GM23338 (cell line): ENCODE measurements around the gene IGSF8. TPM values are rescaled to one million over a fixed set of nuclear protein-coding genes. Genes with fewer than 3 reads are reported as not detected.

Source experiments
- ATAC-seq: fragments of 200-7000 bp; cut with Tn5 transposase; 3 replicates; pipeline ENCODE4 v1.9.1; 2020
- DNase-seq: peaks from one replicate; pipeline ENCODE4 v3.0.0-alpha.2; 2015; ENCODE audit warnings: low spot score
- H2AFZ ChIP-seq: fragments of 200-600 bp; sonication (generic); 2 replicates; pipeline ENCODE4 v1.8.0; 2016; ENCODE audit warnings: antibody characterized with exemption, mild to moderate bottlenecking, moderate library complexity
- H3F3A ChIP-seq: fragments of 200-600 bp; sonication (generic); replicated peaks from 2 replicates; pipeline ENCODE4 v1.8.0; 2017; ENCODE audit warnings: antibody characterized with exemption, mixed run types, low read depth
- H3K27ac ChIP-seq: fragments of 200-600 bp; sonication (generic); 2 replicates; pipeline ENCODE4 v1.6.1; 2016; ENCODE audit warnings: low read depth
- H3K27me3 ChIP-seq: fragments of 200-600 bp; sonication (generic); 2 replicates; pipeline ENCODE4 v1.8.0; 2016; ENCODE audit warnings: mild to moderate bottlenecking, mixed run types, moderate library complexity; ENCODE audit not compliant: insufficient read depth
- H3K36me3 ChIP-seq: fragments of 200-600 bp; sonication (generic); 2 replicates; pipeline ENCODE4 v1.8.0; 2016; ENCODE audit warnings: mild to moderate bottlenecking; ENCODE audit not compliant: insufficient read depth
- H3K4me1 ChIP-seq: fragments of 200-600 bp; sonication (generic); 2 replicates; pipeline ENCODE4 v1.8.0; 2016; ENCODE audit warnings: mild to moderate bottlenecking, moderate library complexity; ENCODE audit not compliant: insufficient read depth
- H3K4me2 ChIP-seq: fragments of 200-600 bp; sonication (generic); 2 replicates; pipeline ENCODE4 v1.7.1; 2017; ENCODE audit warnings: mixed run types
- H3K4me3 ChIP-seq: fragments of 200-600 bp; sonication (generic); 2 replicates; pipeline ENCODE4 v1.6.1; 2016; ENCODE audit warnings: mixed run types
- H3K79me2 ChIP-seq: fragments of 200-600 bp; sonication (generic); replicated peaks from 2 replicates; pipeline ENCODE4 v1.8.0; 2017; ENCODE audit warnings: mild to moderate bottlenecking; ENCODE audit not compliant: insufficient read depth
- H3K9me2 ChIP-seq: fragments of 200-600 bp; sonication (generic); 2 replicates; pipeline ENCODE4 v1.8.0; 2017; ENCODE audit not compliant: insufficient read depth
- H4K20me1 ChIP-seq: fragments of 200-600 bp; sonication (generic); replicated peaks from 2 replicates; pipeline ENCODE4 v1.8.0; 2017; ENCODE audit warnings: mild to moderate bottlenecking; ENCODE audit not compliant: insufficient read depth
- H3K27ac Mint-ChIP-seq: 2 replicates; pipeline ENCODE4 v1.8.0; 2020; ENCODE audit warnings: inconsistent platforms, mild to moderate bottlenecking, moderate library complexity, mixed read lengths
- H3K27me3 Mint-ChIP-seq: 3 replicates; pipeline ENCODE4 v1.8.0; 2022; ENCODE audit warnings: low read depth, mild to moderate bottlenecking, moderate library complexity, mixed read lengths, inconsistent platforms; ENCODE audit not compliant: insufficient read depth, poor library complexity
- H3K36me3 Mint-ChIP-seq: 3 replicates; pipeline ENCODE4 v1.8.0; 2021; ENCODE audit warnings: low read depth, mild to moderate bottlenecking, inconsistent platforms, moderate library complexity, mixed read lengths
- H3K4me1 Mint-ChIP-seq: 3 replicates; pipeline ENCODE4 v1.8.0; 2020; ENCODE audit warnings: mild to moderate bottlenecking, inconsistent platforms, mixed read lengths
- H3K4me3 Mint-ChIP-seq: 3 replicates; pipeline ENCODE4 v1.8.0; 2021; ENCODE audit warnings: moderate library complexity, mild to moderate bottlenecking, inconsistent platforms, mixed read lengths
- H3K9me3 Mint-ChIP-seq: 3 replicates; pipeline ENCODE4 v1.8.0; 2020; ENCODE audit warnings: moderate library complexity, mild to moderate bottlenecking, inconsistent platforms, mixed read lengths
- polyA plus RNA-seq: library from polyadenylated mRNA; unstranded; fragments of >200 nt; fragmentation: Nextera tagmentation; extraction: Ambion mirVana; gene quantifications from 2 replicates; pipeline ENCODE4 v1.2.1, GENCODE V29; 2016
- total RNA-seq: library from RNA; depleted of rRNA; stranded (reverse); fragments of >200 nt; shearing (Covaris generic); gene quantifications from 2 replicates; pipeline ENCODE4 v1.2.3, GENCODE V29; 2014
- TF ChIP-seq, protein P1 (sequence below): fragments of 250-450 bp; sonication (Bioruptor Pico); IDR thresholded peaks from 2 replicates; pipeline ENCODE4 v1.5.0; 2020; ENCODE audit warnings: mild to moderate bottlenecking, moderate library complexity
- TF ChIP-seq, protein P2 (sequence below): IDR thresholded peaks from one replicate; pipeline ENCODE4 v1.6.1; 2018; ENCODE audit warnings: antibody characterized with exemption; ENCODE audit not compliant: unreplicated experiment
- TF ChIP-seq, protein P3 (sequence below): IDR thresholded peaks from 2 replicates; pipeline ENCODE4 v1.6.1; 2016; ENCODE audit warnings: antibody characterized with exemption

IGSF8 gene
- total and polyA plus RNA-seq, 2 experiments from 2014 or later = 38.4 to 120 TPM

DNA sequence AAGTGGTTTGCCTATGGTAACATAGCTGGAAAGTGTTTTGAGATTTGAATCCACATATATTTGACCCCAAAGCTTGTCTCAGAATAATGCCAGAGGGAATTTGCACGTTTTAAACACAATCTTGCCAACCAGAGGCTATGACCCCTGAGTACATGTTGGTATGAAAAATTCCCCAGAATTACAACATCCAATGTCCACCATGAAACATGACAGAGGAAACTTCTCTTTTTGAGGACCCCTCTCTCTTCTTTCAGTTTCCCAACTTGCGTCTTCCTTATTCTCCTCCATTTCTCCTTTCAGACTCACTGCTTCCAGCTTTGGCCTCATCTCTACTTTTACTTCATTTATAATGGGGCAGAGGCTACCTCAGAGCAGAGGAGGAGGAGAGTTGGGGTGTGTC is 22.6 kb downstream of the IGSF8 start:
- peaks cover 5% of the 10 kb centered on the region for H3K27me3 Mint-ChIP-seq
- Histone ChIP-seq H3K4me2 (no peak overlapping the region), H2AFZ (0 out of 2 replicates have a peak overlapping the region, but pooled peaks have one; percentile 35), H3K79me2 (no peaks in the 10 kb centered on the region), H3K4me1 (peaks cover 6% of the 10 kb centered on the region), H3K4me3 (no peak overlapping the region), H3K9me2 (no peaks in the 10 kb centered on the region), H3K27ac (no peak overlapping the region), H3K36me3 (no peaks in the 10 kb centered on the region), H3F3A (peaks cover 4% of the 10 kb centered on the region; the same call in 1 of the 2 replicates), H3K27me3 (peaks cover 45% of the 10 kb centered on the region), H4K20me1 (no peaks in the 10 kb centered on the region)
- no peak for DNase-seq
- no peak for ATAC-seq
- H3K27ac Mint-ChIP-seq = no peak overlapping the region
- peaks cover 2% of the 10 kb centered on the region; the same call in 1 of the 3 replicates for H3K4me1 Mint-ChIP-seq
- no peaks in the 10 kb centered on the region for H3K36me3 Mint-ChIP-seq
- H3K4me3 Mint-ChIP-seq = no peak overlapping the region
- TF ChIP-seq, protein P1, sequence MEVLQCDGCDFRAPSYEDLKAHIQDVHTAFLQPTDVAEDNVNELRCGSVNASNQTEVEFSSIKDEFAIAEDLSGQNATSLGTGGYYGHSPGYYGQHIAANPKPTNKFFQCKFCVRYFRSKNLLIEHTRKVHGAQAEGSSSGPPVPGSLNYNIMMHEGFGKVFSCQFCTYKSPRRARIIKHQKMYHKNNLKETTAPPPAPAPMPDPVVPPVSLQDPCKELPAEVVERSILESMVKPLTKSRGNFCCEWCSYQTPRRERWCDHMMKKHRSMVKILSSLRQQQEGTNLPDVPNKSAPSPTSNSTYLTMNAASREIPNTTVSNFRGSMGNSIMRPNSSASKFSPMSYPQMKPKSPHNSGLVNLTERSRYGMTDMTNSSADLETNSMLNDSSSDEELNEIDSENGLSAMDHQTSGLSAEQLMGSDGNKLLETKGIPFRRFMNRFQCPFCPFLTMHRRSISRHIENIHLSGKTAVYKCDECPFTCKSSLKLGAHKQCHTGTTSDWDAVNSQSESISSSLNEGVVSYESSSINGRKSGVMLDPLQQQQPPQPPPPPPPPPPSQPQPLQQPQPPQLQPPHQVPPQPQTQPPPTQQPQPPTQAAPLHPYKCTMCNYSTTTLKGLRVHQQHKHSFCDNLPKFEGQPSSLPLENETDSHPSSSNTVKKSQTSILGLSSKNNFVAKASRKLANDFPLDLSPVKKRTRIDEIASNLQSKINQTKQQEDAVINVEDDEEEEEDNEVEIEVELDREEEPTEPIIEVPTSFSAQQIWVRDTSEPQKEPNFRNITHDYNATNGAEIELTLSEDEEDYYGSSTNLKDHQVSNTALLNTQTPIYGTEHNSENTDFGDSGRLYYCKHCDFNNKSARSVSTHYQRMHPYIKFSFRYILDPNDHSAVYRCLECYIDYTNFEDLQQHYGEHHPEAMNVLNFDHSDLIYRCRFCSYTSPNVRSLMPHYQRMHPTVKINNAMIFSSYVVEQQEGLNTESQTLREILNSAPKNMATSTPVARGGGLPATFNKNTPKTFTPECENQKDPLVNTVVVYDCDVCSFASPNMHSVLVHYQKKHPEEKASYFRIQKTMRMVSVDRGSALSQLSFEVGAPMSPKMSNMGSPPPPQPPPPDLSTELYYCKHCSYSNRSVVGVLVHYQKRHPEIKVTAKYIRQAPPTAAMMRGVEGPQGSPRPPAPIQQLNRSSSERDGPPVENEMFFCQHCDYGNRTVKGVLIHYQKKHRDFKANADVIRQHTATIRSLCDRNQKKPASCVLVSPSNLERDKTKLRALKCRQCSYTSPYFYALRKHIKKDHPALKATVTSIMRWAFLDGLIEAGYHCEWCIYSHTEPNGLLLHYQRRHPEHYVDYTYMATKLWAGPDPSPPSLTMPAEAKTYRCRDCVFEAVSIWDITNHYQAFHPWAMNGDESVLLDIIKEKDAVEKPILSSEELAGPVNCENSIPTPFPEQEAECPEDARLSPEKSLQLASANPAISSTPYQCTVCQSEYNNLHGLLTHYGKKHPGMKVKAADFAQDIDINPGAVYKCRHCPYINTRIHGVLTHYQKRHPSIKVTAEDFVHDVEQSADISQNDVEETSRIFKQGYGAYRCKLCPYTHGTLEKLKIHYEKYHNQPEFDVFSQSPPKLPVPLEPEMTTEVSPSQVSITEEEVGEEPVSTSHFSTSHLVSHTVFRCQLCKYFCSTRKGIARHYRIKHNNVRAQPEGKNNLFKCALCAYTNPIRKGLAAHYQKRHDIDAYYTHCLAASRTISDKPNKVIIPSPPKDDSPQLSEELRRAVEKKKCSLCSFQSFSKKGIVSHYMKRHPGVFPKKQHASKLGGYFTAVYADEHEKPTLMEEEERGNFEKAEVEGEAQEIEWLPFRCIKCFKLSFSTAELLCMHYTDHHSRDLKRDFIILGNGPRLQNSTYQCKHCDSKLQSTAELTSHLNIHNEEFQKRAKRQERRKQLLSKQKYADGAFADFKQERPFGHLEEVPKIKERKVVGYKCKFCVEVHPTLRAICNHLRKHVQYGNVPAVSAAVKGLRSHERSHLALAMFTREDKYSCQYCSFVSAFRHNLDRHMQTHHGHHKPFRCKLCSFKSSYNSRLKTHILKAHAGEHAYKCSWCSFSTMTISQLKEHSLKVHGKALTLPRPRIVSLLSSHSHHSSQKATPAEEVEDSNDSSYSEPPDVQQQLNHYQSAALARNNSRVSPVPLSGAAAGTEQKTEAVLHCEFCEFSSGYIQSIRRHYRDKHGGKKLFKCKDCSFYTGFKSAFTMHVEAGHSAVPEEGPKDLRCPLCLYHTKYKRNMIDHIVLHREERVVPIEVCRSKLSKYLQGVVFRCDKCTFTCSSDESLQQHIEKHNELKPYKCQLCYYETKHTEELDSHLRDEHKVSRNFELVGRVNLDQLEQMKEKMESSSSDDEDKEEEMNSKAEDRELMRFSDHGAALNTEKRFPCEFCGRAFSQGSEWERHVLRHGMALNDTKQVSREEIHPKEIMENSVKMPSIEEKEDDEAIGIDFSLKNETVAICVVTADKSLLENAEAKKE = no peak
- TF ChIP-seq, protein P2, sequence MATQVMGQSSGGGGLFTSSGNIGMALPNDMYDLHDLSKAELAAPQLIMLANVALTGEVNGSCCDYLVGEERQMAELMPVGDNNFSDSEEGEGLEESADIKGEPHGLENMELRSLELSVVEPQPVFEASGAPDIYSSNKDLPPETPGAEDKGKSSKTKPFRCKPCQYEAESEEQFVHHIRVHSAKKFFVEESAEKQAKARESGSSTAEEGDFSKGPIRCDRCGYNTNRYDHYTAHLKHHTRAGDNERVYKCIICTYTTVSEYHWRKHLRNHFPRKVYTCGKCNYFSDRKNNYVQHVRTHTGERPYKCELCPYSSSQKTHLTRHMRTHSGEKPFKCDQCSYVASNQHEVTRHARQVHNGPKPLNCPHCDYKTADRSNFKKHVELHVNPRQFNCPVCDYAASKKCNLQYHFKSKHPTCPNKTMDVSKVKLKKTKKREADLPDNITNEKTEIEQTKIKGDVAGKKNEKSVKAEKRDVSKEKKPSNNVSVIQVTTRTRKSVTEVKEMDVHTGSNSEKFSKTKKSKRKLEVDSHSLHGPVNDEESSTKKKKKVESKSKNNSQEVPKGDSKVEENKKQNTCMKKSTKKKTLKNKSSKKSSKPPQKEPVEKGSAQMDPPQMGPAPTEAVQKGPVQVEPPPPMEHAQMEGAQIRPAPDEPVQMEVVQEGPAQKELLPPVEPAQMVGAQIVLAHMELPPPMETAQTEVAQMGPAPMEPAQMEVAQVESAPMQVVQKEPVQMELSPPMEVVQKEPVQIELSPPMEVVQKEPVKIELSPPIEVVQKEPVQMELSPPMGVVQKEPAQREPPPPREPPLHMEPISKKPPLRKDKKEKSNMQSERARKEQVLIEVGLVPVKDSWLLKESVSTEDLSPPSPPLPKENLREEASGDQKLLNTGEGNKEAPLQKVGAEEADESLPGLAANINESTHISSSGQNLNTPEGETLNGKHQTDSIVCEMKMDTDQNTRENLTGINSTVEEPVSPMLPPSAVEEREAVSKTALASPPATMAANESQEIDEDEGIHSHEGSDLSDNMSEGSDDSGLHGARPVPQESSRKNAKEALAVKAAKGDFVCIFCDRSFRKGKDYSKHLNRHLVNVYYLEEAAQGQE = no peak
- TF ChIP-seq, protein P3, sequence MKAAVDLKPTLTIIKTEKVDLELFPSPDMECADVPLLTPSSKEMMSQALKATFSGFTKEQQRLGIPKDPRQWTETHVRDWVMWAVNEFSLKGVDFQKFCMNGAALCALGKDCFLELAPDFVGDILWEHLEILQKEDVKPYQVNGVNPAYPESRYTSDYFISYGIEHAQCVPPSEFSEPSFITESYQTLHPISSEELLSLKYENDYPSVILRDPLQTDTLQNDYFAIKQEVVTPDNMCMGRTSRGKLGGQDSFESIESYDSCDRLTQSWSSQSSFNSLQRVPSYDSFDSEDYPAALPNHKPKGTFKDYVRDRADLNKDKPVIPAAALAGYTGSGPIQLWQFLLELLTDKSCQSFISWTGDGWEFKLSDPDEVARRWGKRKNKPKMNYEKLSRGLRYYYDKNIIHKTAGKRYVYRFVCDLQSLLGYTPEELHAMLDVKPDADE = no peak
- no peaks in the 10 kb centered on the region for H3K9me3 Mint-ChIP-seq
